ENCODE measurements around the gene ELAVL3. TPM values are rescaled to one million over a fixed set of nuclear protein-coding genes. Genes with fewer than 3 reads are reported as not detected.
A peak's percentile ranks its signal among the peaks of the same experiment; 100 is the strongest.
"Not testable (repeated sequence)": the region's sequence is repeated elsewhere in the genome, so short reads cannot be mapped to it uniquely, and the experiment has no call there.

ELAVL3 gene
- total RNA-seq, 1 donor = not detected

DNA sequence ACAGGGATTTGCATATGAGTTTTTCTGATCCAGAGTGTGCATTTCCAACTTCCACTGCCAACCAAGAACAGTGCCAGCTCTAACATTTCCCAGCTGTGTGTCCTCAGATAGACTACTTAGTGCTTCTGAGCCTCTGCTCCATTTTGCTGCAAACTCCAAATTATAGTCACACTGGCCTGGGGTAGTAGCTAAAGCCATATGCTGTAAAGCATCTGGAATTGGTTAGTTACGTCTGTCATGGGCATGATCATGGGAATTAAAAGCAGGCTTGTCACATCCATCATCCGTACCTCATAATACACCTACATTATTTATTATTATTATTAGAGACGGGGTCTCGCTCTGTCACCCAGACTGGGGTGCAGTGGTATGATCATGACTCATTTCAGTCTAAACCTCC lies 7.1 kb downstream of the ELAVL3 start:
- TF ChIP-seq, protein P1, sequence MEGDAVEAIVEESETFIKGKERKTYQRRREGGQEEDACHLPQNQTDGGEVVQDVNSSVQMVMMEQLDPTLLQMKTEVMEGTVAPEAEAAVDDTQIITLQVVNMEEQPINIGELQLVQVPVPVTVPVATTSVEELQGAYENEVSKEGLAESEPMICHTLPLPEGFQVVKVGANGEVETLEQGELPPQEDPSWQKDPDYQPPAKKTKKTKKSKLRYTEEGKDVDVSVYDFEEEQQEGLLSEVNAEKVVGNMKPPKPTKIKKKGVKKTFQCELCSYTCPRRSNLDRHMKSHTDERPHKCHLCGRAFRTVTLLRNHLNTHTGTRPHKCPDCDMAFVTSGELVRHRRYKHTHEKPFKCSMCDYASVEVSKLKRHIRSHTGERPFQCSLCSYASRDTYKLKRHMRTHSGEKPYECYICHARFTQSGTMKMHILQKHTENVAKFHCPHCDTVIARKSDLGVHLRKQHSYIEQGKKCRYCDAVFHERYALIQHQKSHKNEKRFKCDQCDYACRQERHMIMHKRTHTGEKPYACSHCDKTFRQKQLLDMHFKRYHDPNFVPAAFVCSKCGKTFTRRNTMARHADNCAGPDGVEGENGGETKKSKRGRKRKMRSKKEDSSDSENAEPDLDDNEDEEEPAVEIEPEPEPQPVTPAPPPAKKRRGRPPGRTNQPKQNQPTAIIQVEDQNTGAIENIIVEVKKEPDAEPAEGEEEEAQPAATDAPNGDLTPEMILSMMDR (IDR thresholded peaks at IDR 0.05; ENCODE audit: insufficient read depth, low read depth, low read length) = no peak
- H3K4me3 ChIP-seq (ENCODE audit: low read depth, low read length) = no peak overlapping the region
- no peak for DNase-seq (ENCODE audit: low read depth)

DNA sequence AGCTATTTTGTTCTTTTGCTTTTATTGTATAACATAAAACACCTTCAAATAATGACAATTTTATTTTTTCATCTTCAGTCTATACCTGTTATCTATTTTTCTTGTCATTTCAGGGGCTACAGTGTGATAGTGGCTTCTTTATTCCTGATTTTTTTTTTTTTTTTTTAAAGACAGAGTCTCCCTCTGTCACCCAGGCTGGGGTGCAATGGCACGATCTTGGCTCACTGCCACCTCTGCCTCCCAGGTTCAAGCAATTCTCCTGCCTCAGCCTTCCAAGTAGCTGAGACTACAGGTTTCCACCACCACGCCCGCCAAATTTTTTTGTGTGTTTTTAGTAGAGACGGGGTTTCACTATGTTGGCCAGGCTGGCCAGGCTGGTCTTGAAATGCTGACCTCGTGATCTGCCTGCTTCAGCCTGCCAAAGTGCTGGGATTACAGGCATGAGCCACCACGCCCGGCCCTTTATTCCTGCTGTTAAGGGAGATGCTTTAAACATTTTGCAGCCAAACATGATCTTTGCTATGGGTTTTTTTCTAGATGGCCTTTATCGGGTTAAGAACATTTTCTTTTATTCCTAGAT lies 12.5 kb downstream of the ELAVL3 start:
- DNase-seq (ENCODE audit: low read depth); H3K4me3 ChIP-seq (ENCODE audit: low read depth, low read length): not testable (repeated sequence)

DNA sequence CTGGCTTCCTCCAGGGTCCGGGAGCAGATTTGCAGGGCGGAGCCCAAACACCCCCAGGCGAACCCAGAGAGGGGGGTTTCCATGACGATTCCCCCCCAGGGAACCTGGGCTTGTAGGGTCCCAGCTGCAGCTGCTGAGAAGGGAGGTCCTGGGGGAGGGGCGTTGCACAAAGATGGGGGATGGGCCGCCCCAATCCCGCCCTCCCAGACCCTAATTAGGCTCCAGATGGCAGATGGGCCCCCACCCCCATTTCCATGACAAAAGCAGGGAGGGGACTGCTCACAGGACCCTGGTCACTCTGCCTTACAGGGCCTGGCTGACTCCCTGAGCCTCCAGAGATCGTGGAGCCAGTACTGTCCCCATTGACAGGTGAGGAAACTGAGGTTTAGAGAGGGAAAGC lies 15.2 kb downstream of the ELAVL3 start:
- TF ChIP-seq, protein P1 (IDR thresholded peaks at IDR 0.05; ENCODE audit: insufficient read depth, low read depth, low read length) = no peak
- H3K4me3 ChIP-seq (ENCODE audit: low read depth, low read length) = no peak overlapping the region
- DNase-seq (ENCODE audit: low read depth) = no peak

DNA sequence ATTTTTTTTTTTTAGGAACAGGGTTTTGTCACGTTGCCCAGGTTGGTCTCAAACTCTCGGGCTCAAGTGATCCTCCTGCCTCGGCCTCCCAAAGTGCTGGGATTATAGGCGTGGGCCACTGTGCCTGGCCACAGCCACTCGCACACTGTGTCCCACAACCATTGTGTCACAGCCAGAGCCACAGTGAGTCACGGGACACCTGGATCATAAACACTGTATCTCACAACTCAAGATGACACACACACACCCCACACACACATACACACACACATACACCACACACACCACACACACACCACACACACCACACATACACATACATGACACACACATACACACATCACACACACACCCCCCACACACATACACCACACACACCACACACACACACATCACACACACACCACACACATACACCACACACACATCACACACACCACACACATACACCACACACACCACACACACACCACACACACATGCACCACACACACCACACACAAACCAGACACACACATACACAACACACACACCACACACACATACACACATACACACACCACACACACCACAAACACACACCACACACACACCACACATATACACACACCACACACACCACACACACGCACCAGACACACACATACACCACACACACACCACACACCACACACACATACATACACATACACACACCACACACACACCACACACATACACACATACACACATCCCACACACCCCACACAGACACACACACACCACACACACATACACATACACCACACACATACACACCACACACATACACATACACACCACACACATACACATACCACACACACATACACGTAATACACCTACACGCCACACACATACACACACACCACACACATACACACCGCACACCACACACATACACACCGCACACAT lies 16.2 kb downstream of the ELAVL3 start:
- H3K4me3 ChIP-seq (ENCODE audit: low read depth, low read length) = no peak overlapping the region
- DNase-seq (ENCODE audit: low read depth) = no peak

DNA sequence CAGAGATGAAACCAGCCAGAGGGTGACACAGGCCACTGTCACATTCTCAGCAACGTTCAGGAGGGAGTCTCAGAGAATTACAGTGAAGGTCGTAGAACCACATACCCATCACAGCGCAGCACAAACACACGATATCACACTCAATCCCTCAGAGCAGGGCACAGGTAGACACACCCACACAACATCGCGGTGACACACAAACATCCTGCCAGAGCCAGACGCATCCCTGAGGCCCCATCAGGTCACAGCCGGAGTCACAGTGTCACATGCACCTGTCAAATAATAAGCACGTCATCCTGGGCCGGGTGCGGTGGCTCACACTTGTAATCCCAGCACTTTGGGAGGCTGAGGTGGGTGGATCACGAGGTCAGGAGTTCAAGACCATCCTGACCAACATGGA lies 17.5 kb downstream of the ELAVL3 start:
- TF ChIP-seq, protein P1 (IDR thresholded peaks at IDR 0.05; ENCODE audit: insufficient read depth, low read depth, low read length) = no peak
- H3K4me3 ChIP-seq (ENCODE audit: low read depth, low read length) = no peak overlapping the region
- no peak for DNase-seq (ENCODE audit: low read depth)

More for the DNA sequence above, 16.2 kb downstream of the ELAVL3 start:
- TF ChIP-seq, protein P1 (IDR thresholded peaks at IDR 0.05; ENCODE audit: insufficient read depth, low read depth, low read length) = no peak

DNA sequence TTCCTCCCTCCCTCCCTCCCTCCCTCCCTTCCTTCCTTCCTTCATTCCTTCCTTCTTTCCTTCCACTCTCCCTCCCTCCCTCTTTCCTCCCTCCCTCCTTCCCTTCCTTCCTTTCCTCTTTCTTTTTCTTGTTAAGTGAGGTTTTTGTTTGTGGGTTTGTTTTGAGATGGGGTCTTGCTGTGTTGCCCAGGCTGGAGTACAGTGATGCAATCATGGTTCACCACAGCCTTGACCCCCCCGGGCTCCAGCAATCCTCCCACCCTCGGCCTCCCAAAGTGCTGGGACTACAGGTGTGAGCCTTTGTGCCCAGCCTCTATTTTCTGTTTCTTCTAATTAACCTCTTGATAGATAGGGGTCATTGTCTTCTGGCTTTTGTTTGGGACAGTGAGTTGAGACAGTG lies 19.4 kb downstream of the ELAVL3 start:
- TF ChIP-seq, protein P1 (IDR thresholded peaks at IDR 0.05; ENCODE audit: insufficient read depth, low read depth, low read length) = no peak
- no peak overlapping the region for H3K4me3 ChIP-seq (ENCODE audit: low read depth, low read length)
- DNase-seq (ENCODE audit: low read depth) = no peak

DNA sequence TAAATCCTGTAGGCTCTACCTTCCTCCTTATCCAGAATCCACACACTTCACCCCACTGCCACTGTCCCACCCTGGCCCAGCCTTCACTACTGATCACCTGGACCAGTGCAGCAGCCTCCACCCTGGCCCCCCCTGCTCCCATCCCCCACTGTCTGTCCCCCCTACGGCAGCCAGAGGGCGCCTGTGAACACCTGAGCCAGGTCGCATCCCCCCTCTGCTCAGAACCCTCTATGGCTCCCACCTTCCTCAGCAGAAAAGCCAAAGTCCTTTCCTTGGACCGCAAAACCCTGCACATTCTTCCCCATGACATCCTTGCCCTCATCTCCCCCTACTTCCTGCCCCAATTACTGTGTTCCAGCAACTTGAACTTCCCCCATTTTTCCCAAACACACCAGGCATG lies 20.6 kb downstream of the ELAVL3 start:
- no peak for DNase-seq (ENCODE audit: low read depth)
- TF ChIP-seq, protein P1 (IDR thresholded peaks at IDR 0.05; ENCODE audit: insufficient read depth, low read depth, low read length) = peak; percentile 23
- H3K4me3 ChIP-seq (ENCODE audit: low read depth, low read length) = no peak overlapping the region

DNA sequence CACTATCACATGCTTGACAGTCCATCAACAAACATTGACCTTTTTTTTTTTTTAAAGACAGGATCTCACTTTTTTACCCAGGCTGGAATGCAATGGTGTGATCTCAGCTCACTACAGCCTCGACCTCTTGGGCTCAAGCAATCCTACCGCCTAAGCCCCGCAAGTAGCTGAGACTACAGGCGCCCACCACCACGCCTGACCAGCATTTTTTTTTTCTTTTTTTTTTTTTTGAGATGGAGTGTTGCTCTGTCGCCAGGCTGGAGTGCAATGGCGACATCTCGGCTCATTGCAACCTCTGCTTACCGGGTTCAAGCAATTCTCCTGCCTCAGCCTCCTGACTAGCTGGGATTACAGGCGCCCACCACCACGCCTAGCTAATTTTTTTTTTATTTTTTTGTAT lies 21.9 kb downstream of the ELAVL3 start:
- H3K4me3 ChIP-seq (ENCODE audit: low read depth, low read length); DNase-seq (ENCODE audit: low read depth): not testable (repeated sequence)
